Activated B cell treated with CpG ODN at 0.5 μM for 24 hours (primary cell): ENCODE measurements around the gene TUBA1C. TPM values are rescaled to one million over a fixed set of nuclear protein-coding genes. Genes with fewer than 3 reads are reported as not detected.
"Not testable (repeated sequence)": the region's sequence is repeated elsewhere in the genome, so short reads cannot be mapped to it uniquely, and the experiment has no call there.

ENCODE experiments used
- ATAC-seq: fragments of 200-7000 bp; cut with Tn5 transposase; one replicate; pipeline ENCODE4 v1.10.0; 2021; ENCODE audit warnings: low read depth, mild to moderate bottlenecking, moderate library complexity
- CTCF ChIA-PET: fragments of 350-600 bp; sonication (Branson Sonifier 250); formaldehyde crosslinking; loops from one replicate; lab custom pipeline; 2021; ENCODE audit warnings: antibody characterized with exemption; lab: Charles Lee
- POLR2A ChIA-PET: fragments of 350-600 bp; sonication (Branson Sonifier 250); formaldehyde crosslinking; loops from one replicate; lab custom pipeline; 2021; ENCODE audit warnings: antibody characterized with exemption; lab: Charles Lee
- DNase-seq: peaks from one replicate; pipeline ENCODE4 v3.0.0; 2022
- H3K27ac Mint-ChIP-seq: one replicate; pipeline ENCODE4 v1.8.0; 2020; ENCODE audit warnings: mixed read lengths
- H3K27me3 Mint-ChIP-seq: one replicate; pipeline ENCODE4 v1.8.0; 2021; ENCODE audit warnings: mixed read lengths
- H3K36me3 Mint-ChIP-seq: one replicate; pipeline ENCODE4 v1.8.0; 2021; ENCODE audit warnings: low read depth, mixed read lengths
- H3K4me1 Mint-ChIP-seq: one replicate; pipeline ENCODE4 v1.8.0; 2021; ENCODE audit warnings: mixed read lengths
- H3K4me3 Mint-ChIP-seq: one replicate; pipeline ENCODE4 v1.8.0; 2020; ENCODE audit warnings: mild to moderate bottlenecking, mixed read lengths
- H3K9me3 Mint-ChIP-seq: one replicate; pipeline ENCODE4 v1.8.0; 2020; ENCODE audit warnings: mixed read lengths
- CTCF ChIP-seq: fragments of 200-600 bp; IDR thresholded peaks from one replicate; pipeline ENCODE4 v1.8.0; 2022; ENCODE audit warnings: antibody characterized with exemption, mild to moderate bottlenecking
- intact Hi-C: fragments of 100-400 bp; cut with micrococcal nuclease; formaldehyde crosslinking; loops from one replicate; pipeline ENCODE4 v1.15.1; 2024
- total RNA-seq: library from RNA; stranded (reverse); gene quantifications from 2 replicates; pipeline ENCODE4 v1.2.3, GENCODE V29; 2022

TUBA1C gene
- total RNA-seq, 1 donor from 2014 or later: 142 TPM

GRCh38 chr12:49253033-49253623 is 11.8 kb upstream of the TUBA1C start:
- Mint-ChIP-seq H3K27me3 (no peaks in the 10 kb centered on the region), H3K36me3 (no peaks in the 10 kb centered on the region), H3K9me3 (no peaks in the 10 kb centered on the region), H3K4me1 (peaks cover 3% of the 10 kb centered on the region), H3K4me3 (no peak overlapping the region), H3K27ac (no peak overlapping the region)
- DNase-seq (no peak), ATAC-seq (no peak)
- intact Hi-C loops: no loop called here
- TF ChIP-seq CTCF: no peak
- POLR2A ChIA-PET: no interaction called here
- CTCF ChIA-PET: no interaction called here

GRCh38 chr12:49255456-49255855 is 9.4 kb upstream of the TUBA1C start:
- H3K4me1 Mint-ChIP-seq, H3K9me3 Mint-ChIP-seq, H3K4me3 Mint-ChIP-seq, H3K27ac Mint-ChIP-seq, DNase-seq, CTCF ChIA-PET, H3K27me3 Mint-ChIP-seq, H3K36me3 Mint-ChIP-seq, ATAC-seq, intact Hi-C loops: not testable (repeated sequence)
- POLR2A ChIA-PET: interaction anchor here (0.6 kb wide), 1 partner anchor 368 kb away, joined by 3 read pairs; the partner anchor contains the start of gene PRPF40B

GRCh38 chr12:49255857-49256637 is 8.8 kb upstream of the TUBA1C start:
- ChIA-PET POLR2A (interaction anchor here (0.5 to 0.6 kb wide), 2 partner anchors 146 to 367 kb away, joined by 3 to 4 read pairs; partner anchors contain the start of gene PRPF40B), CTCF (no interaction called here)
- TF ChIP-seq CTCF: no peak
- DNase-seq (no peak), ATAC-seq (no peak)
- H3K27ac Mint-ChIP-seq: no peak overlapping the region
- H3K9me3 Mint-ChIP-seq: no peaks in the 10 kb centered on the region
- no peak overlapping the region for H3K4me3 Mint-ChIP-seq
- H3K36me3 Mint-ChIP-seq: no peaks in the 10 kb centered on the region
- H3K27me3 Mint-ChIP-seq: no peaks in the 10 kb centered on the region
- H3K4me1 Mint-ChIP-seq: peaks cover 3% of the 10 kb centered on the region
- intact Hi-C loops: no loop called here

GRCh38 chr12:49257508-49258184 is 7.2 kb upstream of the TUBA1C start:
- DNase-seq, POLR2A ChIA-PET, H3K36me3 Mint-ChIP-seq, H3K27me3 Mint-ChIP-seq, ATAC-seq, H3K4me3 Mint-ChIP-seq, intact Hi-C loops, H3K9me3 Mint-ChIP-seq, H3K27ac Mint-ChIP-seq, H3K4me1 Mint-ChIP-seq: not testable (repeated sequence)
- CTCF ChIA-PET: interaction anchor here (0.6 to 1.5 kb wide), 2 partner anchors 31 to 207 kb away, joined by 4 read pairs; no protein-coding TSS in a partner anchor

- no peak overlapping the region for H3K27ac Mint-ChIP-seq
Measured at GRCh38 chr12:49259452-49259851, 5.4 kb upstream of the TUBA1C start.

More at GRCh38 chr12:49259452-49259851, 5.4 kb upstream of the TUBA1C start:
- POLR2A ChIA-PET: no interaction called here
- intact Hi-C loops: no loop called here
- DNase-seq: no peak
- ATAC-seq: no peak
- no peaks in the 10 kb centered on the region for H3K27me3 Mint-ChIP-seq
- H3K9me3 Mint-ChIP-seq: no peaks in the 10 kb centered on the region
- no peak overlapping the region for H3K4me3 Mint-ChIP-seq
- peaks cover 7% of the 10 kb centered on the region for H3K4me1 Mint-ChIP-seq
- no peaks in the 10 kb centered on the region for H3K36me3 Mint-ChIP-seq
- CTCF ChIA-PET: interaction anchor here (0.7 kb wide), 1 partner anchor 80 kb away, joined by 3 read pairs; no protein-coding TSS in a partner anchor
- no peak for TF ChIP-seq CTCF
